Neural cell (in vitro differentiated cells): ENCODE data around the gene CFB. TPM values are rescaled to one million over a fixed set of nuclear protein-coding genes. Genes with fewer than 3 reads are reported as not detected.
"Not testable (repeated sequence)": the region's sequence is repeated elsewhere in the genome, so short reads cannot be mapped to it uniquely, and the experiment has no call there.

Source experiments
- H2AFZ ChIP-seq: fragments of 200-600, 300-800 bp; sonication (generic), shearing (Covaris generic); 2 replicates; pipeline ENCODE4 v1.6.0; 2014; ENCODE audit warnings: low read depth, mild to moderate bottlenecking, antibody characterized with exemption, low read length, moderate library complexity
- H3F3A ChIP-seq: fragments of 200-600 bp; shearing (Covaris generic); 2 replicates; pipeline ENCODE4 v1.6.1; 2016; ENCODE audit warnings: mild to moderate bottlenecking, moderate library complexity, mixed read lengths, antibody characterized with exemption, low read length; ENCODE audit not compliant: insufficient read depth, poor library complexity, severe bottlenecking
- H3K27ac ChIP-seq: fragments of 200-600, 300-800 bp; sonication (generic), shearing (Covaris generic); 2 replicates; pipeline ENCODE4 v1.5.1; 2014; ENCODE audit warnings: mild to moderate bottlenecking, low read length, moderate library complexity
- H3K27me3 ChIP-seq: fragments of 300-800, 200-600 bp; sonication (generic), shearing (Covaris generic); 2 replicates; pipeline ENCODE4 v1.6.0; 2014; ENCODE audit warnings: mild to moderate bottlenecking, low read depth, low read length, moderate library complexity; ENCODE audit not compliant: insufficient read depth
- H3K36me3 ChIP-seq: fragments of 300-800, 200-600 bp; sonication (generic), shearing (Covaris generic); 2 replicates; pipeline ENCODE4 v1.5.1; 2014; ENCODE audit warnings: mild to moderate bottlenecking, antibody characterized with exemption, low read length, moderate library complexity; ENCODE audit not compliant: insufficient read depth
- H3K4me2 ChIP-seq: fragments of 300-800, 200-600 bp; sonication (generic), shearing (Covaris generic); 2 replicates; pipeline ENCODE4 v1.6.0; 2014; ENCODE audit warnings: mild to moderate bottlenecking, low read length
- H3K4me3 ChIP-seq: fragments of 300-800, 200-600 bp; sonication (generic), shearing (Covaris generic); 2 replicates; pipeline ENCODE4 v1.5.1; 2014; ENCODE audit warnings: mild to moderate bottlenecking, low read length, moderate library complexity
- H3K79me2 ChIP-seq: fragments of 200-600 bp; shearing (Covaris generic); replicated peaks from 2 replicates; pipeline ENCODE4 v1.6.0; 2014; ENCODE audit warnings: mild to moderate bottlenecking, low read length, moderate library complexity; ENCODE audit not compliant: insufficient read depth
- H3K9ac ChIP-seq: fragments of 300-800, 200-600 bp; sonication (generic), shearing (Covaris generic); 2 replicates; pipeline ENCODE4 v1.6.1; 2016; ENCODE audit warnings: mild to moderate bottlenecking, low read length, mixed read lengths
- H3K9me2 ChIP-seq: fragments of 200-600 bp; shearing (Covaris generic); 2 replicates; pipeline ENCODE4 v1.6.1; 2016; ENCODE audit warnings: mild to moderate bottlenecking, low read length, mixed read lengths; ENCODE audit not compliant: insufficient read depth
- H3K9me3 ChIP-seq: fragments of 200-600, 300-800 bp; sonication (generic), shearing (Covaris generic); 2 replicates; pipeline ENCODE4 v1.6.1; 2016; ENCODE audit warnings: mild to moderate bottlenecking, mixed run types, low read length, moderate library complexity, mixed read lengths
- H4K20me1 ChIP-seq: fragments of 200-600 bp; shearing (Covaris generic); 2 replicates; pipeline ENCODE4 v1.6.1; 2016; ENCODE audit warnings: mild to moderate bottlenecking, mixed run types; ENCODE audit not compliant: insufficient read depth
- EP300 ChIP-seq: fragments of 450-650 bp; conservative IDR thresholded peaks from 2 replicates; pipeline ENCODE4 v1.6.1; 2014; ENCODE audit warnings: antibody characterized with exemption, mild to moderate bottlenecking, moderate library complexity; ENCODE audit not compliant: poor library complexity, severe bottlenecking
- EZH2 ChIP-seq: fragments of 200-600, 300-800 bp; shearing (Covaris generic), sonication (generic); IDR thresholded peaks from 2 replicates; pipeline ENCODE4 v1.6.1; 2014; ENCODE audit warnings: antibody characterized with exemption, low read length, borderline replicate concordance, mild to moderate bottlenecking; ENCODE audit not compliant: insufficient read depth, poor library complexity, severe bottlenecking
- MXI1 ChIP-seq: fragments of 450-650 bp; conservative IDR thresholded peaks from 2 replicates; pipeline ENCODE4 v1.6.1; 2014; ENCODE audit warnings: antibody characterized with exemption, mild to moderate bottlenecking; ENCODE audit not compliant: poor library complexity, severe bottlenecking
- POLR2AphosphoS5 ChIP-seq: IDR thresholded peaks from 2 replicates; pipeline ENCODE4 v1.6.1; 2012
- RAD21 ChIP-seq: fragments of 450-650 bp; conservative IDR thresholded peaks from 2 replicates; pipeline ENCODE4 v1.6.1; 2014; ENCODE audit warnings: antibody characterized with exemption, mild to moderate bottlenecking, moderate library complexity
- SMC3 ChIP-seq: fragments of 450-650 bp; conservative IDR thresholded peaks from 2 replicates; pipeline ENCODE4 v1.6.1; 2014; ENCODE audit warnings: antibody characterized with exemption, mild to moderate bottlenecking, moderate library complexity; ENCODE audit not compliant: poor library complexity
- TAF1 ChIP-seq: IDR thresholded peaks from 2 replicates; pipeline ENCODE4 v1.6.1; 2012; ENCODE audit warnings: low read depth
- polyA plus RNA-seq: library from polyadenylated mRNA; depleted of rRNA; stranded (reverse); fragments of >200 nt; gene quantifications from 2 replicates; pipeline ENCODE4 v1.2.3, GENCODE V29; 2014
- TF ChIP-seq, protein P1 (sequence below): IDR thresholded peaks from 2 replicates; pipeline ENCODE4 v1.6.1; 2012; ENCODE audit warnings: borderline replicate concordance
- TF ChIP-seq, protein P2 (sequence below): fragments of 450-650 bp; IDR thresholded peaks from 2 replicates; pipeline ENCODE4 v1.5.1; 2014; ENCODE audit warnings: antibody characterized with exemption, mild to moderate bottlenecking, moderate library complexity; ENCODE audit not compliant: poor library complexity, severe bottlenecking

Gene CFB
- polyA plus RNA-seq, 1 donor from 2014 or later = 0.97 TPM

DNA sequence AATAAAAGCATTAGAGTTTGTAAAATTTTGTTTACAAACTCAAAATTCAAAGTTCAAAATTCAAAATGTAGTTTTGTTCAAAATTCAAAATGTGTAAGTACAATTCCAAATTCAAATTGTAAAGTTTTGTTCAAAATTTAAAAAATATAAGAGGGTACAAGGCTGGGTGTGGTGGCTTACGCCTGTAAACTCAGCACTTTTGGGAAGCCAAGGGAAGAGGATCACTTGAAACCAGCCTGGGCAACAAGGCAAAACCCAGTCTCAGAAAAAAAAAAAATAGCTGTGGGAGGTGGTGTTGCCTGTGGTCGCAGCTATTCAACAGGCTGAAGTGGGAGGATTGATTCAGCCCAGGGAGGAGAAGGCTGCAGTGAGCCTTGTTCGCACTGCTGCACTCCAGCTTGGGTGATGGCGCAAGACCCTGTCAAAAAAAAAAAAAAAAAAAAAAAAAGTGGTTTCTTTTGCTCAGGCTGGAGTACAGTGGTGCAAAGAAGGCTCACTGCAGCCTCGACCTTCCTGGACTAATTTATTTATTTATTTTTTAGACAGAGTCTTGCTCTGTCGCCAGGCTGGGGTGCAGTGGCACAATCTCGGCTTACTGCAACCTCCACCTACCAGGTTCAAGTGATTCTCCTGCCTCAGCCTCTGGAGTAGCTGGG, 38.6 kb upstream of the CFB start:
- H3K9ac ChIP-seq = no peak overlapping the region
- no peaks in the 10 kb centered on the region for H3K9me2 ChIP-seq
- no peaks in the 10 kb centered on the region for H3K36me3 ChIP-seq
- H3K27ac ChIP-seq = no peak overlapping the region
- H3K9me3 ChIP-seq = no peaks in the 10 kb centered on the region
- no peaks in the 10 kb centered on the region for H3K27me3 ChIP-seq
- no peak overlapping the region for H3K4me3 ChIP-seq
- no peak for TF ChIP-seq EZH2
- no peak for TF ChIP-seq POLR2AphosphoS5
- no peak for TF ChIP-seq MXI1
- no peak for TF ChIP-seq TAF1
- TF ChIP-seq, protein P1, sequence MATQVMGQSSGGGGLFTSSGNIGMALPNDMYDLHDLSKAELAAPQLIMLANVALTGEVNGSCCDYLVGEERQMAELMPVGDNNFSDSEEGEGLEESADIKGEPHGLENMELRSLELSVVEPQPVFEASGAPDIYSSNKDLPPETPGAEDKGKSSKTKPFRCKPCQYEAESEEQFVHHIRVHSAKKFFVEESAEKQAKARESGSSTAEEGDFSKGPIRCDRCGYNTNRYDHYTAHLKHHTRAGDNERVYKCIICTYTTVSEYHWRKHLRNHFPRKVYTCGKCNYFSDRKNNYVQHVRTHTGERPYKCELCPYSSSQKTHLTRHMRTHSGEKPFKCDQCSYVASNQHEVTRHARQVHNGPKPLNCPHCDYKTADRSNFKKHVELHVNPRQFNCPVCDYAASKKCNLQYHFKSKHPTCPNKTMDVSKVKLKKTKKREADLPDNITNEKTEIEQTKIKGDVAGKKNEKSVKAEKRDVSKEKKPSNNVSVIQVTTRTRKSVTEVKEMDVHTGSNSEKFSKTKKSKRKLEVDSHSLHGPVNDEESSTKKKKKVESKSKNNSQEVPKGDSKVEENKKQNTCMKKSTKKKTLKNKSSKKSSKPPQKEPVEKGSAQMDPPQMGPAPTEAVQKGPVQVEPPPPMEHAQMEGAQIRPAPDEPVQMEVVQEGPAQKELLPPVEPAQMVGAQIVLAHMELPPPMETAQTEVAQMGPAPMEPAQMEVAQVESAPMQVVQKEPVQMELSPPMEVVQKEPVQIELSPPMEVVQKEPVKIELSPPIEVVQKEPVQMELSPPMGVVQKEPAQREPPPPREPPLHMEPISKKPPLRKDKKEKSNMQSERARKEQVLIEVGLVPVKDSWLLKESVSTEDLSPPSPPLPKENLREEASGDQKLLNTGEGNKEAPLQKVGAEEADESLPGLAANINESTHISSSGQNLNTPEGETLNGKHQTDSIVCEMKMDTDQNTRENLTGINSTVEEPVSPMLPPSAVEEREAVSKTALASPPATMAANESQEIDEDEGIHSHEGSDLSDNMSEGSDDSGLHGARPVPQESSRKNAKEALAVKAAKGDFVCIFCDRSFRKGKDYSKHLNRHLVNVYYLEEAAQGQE = no peak
- TF ChIP-seq RAD21 = no peak
- TF ChIP-seq SMC3 = no peak
- TF ChIP-seq, protein P2, sequence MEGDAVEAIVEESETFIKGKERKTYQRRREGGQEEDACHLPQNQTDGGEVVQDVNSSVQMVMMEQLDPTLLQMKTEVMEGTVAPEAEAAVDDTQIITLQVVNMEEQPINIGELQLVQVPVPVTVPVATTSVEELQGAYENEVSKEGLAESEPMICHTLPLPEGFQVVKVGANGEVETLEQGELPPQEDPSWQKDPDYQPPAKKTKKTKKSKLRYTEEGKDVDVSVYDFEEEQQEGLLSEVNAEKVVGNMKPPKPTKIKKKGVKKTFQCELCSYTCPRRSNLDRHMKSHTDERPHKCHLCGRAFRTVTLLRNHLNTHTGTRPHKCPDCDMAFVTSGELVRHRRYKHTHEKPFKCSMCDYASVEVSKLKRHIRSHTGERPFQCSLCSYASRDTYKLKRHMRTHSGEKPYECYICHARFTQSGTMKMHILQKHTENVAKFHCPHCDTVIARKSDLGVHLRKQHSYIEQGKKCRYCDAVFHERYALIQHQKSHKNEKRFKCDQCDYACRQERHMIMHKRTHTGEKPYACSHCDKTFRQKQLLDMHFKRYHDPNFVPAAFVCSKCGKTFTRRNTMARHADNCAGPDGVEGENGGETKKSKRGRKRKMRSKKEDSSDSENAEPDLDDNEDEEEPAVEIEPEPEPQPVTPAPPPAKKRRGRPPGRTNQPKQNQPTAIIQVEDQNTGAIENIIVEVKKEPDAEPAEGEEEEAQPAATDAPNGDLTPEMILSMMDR = no peak
- TF ChIP-seq EP300 = no peak
- H3F3A ChIP-seq = peaks cover 4% of the 10 kb centered on the region
- H3K4me2 ChIP-seq = no peak overlapping the region
- no peak overlapping the region for H2AFZ ChIP-seq
- no peaks in the 10 kb centered on the region for H3K79me2 ChIP-seq
- no peaks in the 10 kb centered on the region for H4K20me1 ChIP-seq

DNA sequence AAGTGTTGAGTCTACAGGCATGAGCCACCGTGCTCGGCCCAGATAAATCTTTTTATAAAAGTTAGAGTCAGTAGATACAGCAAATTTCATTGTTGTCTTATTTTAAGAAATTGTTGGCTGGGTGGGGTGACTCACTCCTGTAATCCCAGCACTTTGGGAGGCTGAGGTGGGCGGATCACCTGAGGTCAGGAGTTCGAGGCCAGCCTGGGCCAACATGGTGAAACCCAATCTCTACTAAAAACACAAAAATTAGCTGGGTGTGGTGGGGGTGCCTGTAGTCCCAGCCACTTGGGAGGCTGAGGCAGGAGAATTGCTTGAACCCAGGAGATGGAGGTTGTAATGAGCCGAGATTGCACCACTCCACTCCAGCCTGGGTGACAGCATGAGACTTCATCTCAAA, 37.6 kb upstream of the CFB start:
- H4K20me1 ChIP-seq, H3K27me3 ChIP-seq, H3K4me3 ChIP-seq, H3K36me3 ChIP-seq, H3K27ac ChIP-seq, H3K9me2 ChIP-seq, H3K9me3 ChIP-seq, H3K9ac ChIP-seq, H3K4me2 ChIP-seq, H2AFZ ChIP-seq, H3K79me2 ChIP-seq, H3F3A ChIP-seq: not testable (repeated sequence)

DNA sequence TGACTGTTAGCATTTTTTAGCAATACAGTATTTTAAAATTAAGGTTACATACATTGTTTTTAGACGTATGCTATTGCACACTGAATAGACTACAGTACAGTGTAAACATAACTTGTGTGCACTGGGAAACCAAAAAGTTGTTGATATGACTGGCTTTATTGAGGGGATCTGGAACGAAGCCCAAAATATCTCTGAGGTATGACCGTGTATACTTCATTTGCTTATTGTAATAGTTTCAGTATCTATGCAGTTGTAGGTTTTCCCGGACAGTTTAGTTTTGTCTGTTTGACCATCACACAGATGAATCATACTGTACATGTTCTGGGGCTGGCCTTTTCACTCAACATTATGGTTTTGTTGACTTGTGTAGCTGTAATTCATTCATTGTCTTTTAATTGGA, 37.1 kb upstream of the CFB start:
- Histone ChIP-seq H3K36me3 (no peaks in the 10 kb centered on the region), H4K20me1 (no peaks in the 10 kb centered on the region), H3K9ac (no peak overlapping the region), H3K9me3 (no peaks in the 10 kb centered on the region), H3K4me2 (no peak overlapping the region), H3K4me3 (no peak overlapping the region), H3F3A (no peaks in the 10 kb centered on the region), H3K27ac (no peak overlapping the region), H3K27me3 (no peaks in the 10 kb centered on the region), H2AFZ (no peak overlapping the region), H3K9me2 (no peaks in the 10 kb centered on the region), H3K79me2 (no peaks in the 10 kb centered on the region)
- TF ChIP-seq RAD21 (no peak), SMC3 (no peak), EP300 (no peak)
- TF ChIP-seq, protein P2 = no peak
- TF ChIP-seq, protein P1 = no peak
